GM19455 (cell line): ENCODE data around the gene ENAH.

Experiments used
- ATAC-seq: cut with Tn5 transposase; IDR thresholded peaks from one replicate; pipeline ENCODE4 v1.9.1; 2021; ENCODE audit not compliant: unreplicated experiment

The ENAH gene

DNA sequence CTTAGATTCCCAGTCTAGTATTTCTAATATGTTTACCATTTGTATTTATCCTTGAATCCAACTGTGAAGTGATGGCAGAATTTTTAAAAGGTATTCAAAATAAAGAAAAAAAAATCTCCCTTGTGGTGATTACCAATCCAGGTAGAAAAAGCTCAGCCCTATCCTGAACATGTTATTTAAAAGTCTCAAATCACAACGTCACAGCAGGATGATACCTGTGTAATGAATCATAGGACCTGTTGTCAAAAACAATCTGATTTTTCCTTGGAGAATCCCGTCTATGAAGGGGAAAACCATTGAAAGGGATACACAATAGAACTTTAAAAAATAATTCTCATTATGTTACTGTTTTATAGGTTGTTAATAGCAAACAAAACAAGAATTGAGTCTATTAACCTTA, 148.1 kb downstream of the ENAH start:
- no peak for ATAC-seq

GRCh38 chr1:225500624-225501192, 152.2 kb downstream of the ENAH start:
- no peak for ATAC-seq

- no peak for ATAC-seq
Measured at GRCh38 chr1:225498549-225499136, 154.3 kb downstream of the ENAH start.

GRCh38 chr1:225494789-225495359, 158.0 kb downstream of the ENAH start:
- ATAC-seq, result no peak

GRCh38 chr1:225493591-225494246, 159.2 kb downstream of the ENAH start:
- ATAC-seq, result no peak

DNA sequence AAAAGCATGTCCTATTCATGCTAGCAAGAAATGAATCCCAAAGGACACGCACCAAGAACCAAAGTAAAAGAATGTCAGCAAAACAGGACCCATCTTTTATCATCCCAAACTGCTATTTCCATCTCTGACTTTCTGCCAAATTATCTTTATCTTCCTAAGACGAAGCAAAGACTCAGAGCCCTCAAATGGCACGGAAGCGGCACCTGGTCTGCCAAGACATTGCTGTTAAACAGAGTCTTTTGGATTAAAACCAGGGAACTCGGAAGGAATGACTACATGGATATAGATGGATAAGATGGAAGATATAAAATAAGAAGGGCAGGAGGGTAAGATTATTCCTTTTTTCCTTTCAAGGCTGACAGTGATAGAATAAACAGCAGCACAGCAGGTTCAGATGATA, 164.2 kb downstream of the ENAH start:
- ATAC-seq, result no peak

DNA sequence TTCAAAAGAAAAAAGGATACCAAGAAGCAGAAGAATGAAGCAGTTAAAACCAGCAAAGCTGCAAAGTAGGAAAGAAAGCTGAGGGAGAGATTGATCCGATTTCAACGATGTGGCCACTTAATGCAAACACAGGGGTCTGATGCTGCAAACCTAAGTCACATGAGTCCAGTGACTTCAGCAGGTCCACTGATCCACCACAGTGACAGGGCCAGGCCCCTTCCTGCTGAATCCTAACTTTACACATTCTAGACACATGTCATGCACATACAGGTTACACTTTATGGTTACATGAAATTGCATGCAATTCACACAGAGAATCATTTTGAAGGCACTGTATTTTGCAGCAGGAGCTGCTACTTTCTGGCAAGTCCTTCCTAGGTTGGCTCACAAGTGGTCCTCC, 166.1 kb downstream of the ENAH start:
- no peak for ATAC-seq

DNA sequence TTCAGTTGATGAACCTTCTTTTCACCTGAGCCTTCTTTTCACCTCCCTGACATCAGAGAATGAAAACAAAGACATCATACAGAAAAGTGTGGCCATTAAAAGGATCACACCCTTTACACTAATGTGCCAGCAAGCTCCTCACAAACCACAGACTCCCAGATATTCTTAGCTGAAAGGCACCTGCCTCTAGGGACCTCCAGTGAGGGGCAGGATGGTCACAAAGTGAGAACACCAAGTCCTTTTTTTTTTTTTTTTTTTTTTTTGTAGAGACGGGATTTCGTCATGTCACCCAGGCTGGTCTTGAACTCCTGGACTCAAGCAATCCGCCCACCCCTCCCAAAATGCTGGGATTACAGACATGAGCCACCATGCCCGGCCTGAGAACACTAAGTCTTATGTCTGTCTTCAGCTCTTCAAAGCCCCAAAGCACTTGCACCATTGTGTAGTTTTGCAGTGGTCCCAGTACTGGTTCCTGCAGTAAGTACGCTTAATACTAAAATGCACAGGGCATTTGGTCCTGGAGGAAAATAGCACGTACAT, 166.9 kb downstream of the ENAH start:
- no peak for ATAC-seq

GRCh38 chr1:225485226-225485625, 167.7 kb downstream of the ENAH start:
- no peak for ATAC-seq

- ATAC-seq, result no peak
Measured at GRCh38 chr1:225484657-225485214, 168.2 kb downstream of the ENAH start.

GRCh38 chr1:225483818-225484656, 168.9 kb downstream of the ENAH start:
- no peak for ATAC-seq

DNA sequence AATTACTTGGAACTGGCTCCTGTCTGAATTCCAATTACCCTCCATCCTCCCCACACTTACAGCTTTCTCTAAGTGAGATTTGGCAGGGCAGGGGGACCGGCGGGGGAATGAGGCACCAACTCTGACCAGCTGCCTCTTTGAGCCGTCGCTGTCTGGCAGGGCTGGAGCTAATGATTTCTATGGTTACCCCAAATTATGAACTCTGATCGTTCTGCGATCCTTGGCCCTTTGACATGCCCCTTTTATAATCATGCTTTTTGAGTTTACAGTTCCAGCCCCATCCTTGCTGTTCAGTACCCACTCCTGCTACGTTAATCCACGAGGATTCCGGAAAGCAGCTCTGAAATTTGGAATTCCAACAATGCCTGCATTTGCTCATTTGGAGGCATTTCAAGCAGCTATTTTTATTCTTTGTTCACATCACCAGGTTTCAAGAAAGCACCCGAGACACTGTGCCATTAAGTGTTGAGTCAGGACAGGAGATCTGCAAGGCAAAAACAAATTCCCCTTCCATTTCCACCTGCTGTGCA, 170.4 kb downstream of the ENAH start:
- ATAC-seq, result no peak

GRCh38 chr1:225481738-225482137, 171.2 kb downstream of the ENAH start:
- no peak for ATAC-seq

DNA sequence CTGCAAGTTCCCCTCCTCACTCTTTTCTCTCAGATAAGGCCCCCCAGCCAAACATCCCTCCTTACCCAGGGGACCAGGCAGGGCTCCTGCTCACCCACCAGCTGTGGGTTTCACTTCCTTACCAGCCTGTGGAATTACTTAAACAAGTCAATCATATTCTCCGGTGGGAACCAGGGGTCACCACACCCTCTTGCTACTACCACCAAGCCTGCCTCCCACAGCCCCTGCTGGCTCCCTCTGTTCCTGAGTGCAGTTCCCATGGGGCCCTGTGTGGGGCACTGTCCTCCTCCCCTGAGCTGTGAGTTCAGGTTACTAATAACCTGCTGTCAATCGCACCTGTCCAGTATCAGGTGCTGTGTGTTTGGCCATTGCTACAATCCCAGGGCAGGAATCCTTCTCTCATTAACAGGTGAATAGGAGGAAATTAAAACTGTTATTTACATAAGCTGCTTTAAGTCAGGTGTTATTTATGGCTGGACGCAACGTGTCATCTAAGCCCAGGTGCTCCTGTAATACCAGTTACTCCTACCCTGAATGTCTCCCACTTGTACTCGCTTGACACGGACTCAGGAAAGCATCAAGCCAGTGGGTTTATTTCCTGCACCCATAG, 172.0 kb downstream of the ENAH start:
- ATAC-seq, result peak; percentile 84

DNA sequence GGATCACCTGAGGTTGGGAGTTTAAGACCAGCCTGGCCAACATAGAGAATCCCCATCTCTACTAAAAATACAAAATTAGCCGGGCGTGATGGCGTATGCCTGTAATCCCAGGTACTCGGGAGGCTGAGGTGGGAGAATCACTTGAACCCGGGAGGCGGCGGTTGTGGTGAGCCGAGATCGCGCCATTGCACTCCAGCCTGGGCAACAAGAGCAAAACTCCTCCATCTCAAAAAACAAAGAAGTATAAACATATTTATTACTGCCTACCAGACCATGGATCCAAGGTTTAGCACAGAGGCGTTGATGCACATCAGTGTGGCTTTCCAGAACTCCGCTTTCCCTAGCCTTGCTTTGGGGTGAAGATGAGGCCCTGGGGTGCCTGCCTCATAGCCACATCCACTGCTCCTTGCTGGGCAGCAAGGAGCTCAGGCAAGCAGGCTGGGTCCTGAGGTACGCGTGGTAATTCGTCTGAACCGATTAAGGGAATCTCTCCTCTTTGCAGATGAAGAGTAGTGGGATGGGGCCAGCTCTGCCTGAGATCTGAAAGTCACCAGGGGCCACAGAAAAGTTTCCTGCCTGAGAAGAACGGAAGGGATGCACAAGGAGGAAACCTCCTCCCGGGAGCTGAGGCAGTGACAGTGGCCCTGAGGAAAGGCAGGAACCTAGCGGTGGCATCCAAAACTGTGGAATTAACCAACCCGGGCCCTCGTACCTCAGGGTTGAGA, 172.8 kb downstream of the ENAH start:
- no peak for ATAC-seq

DNA sequence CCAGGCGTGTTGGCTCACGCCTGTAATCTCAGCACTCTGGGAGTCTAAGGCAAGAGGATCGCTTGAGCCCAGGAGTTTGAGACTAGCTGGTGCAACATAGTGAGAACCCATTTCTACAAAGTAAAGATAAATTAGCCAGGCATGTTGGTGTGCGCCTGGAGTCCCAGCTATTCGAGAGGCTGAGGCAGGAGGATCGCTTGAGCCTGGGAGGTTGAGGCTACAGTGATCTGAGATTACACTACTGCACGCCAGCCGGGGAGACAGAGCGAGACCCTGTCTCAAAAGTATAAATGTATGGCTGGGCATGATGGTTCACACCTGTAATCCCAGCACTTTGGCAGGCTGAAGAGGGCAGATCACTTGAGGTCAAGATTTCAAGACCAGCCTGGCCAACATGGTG, 173.6 kb downstream of the ENAH start:
- ATAC-seq, result no peak

GRCh38 chr1:225477296-225477911, 175.5 kb downstream of the ENAH start:
- no peak for ATAC-seq

- ATAC-seq, result no peak
Measured at GRCh38 chr1:225476538-225476988, 176.4 kb downstream of the ENAH start.

DNA sequence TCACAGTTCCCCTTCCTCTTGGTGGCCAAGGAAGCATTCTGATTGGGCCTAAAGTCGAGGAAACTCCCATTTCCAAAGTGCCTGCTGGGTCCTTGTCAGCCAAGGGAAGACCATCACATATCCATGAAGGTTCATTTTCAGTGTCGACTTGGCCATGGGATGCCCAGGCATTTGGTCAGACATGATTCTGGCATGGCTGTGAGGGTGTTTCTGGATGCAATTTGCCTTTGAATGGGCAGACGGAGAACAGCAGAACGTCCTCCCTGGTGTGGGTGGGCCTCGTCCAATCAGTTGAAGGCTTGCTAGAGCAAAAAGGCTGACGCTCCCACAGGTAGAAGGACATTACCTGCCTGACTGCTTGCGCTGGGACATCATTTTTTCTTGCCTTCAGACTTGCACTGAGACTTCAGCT, 176.8 kb downstream of the ENAH start:
- no peak for ATAC-seq
